Activated gamma-delta T cell treated with anti-CD3 and anti-CD28 coated beads, Interleukin-2, amount 50 U/mL, for 16 hours (primary cell): ENCODE measurements around the gene AP1G2.
"Not testable (repeated sequence)": the region's sequence is repeated elsewhere in the genome, so short reads cannot be mapped to it uniquely, and the experiment has no call there.

Experiments
- DNase-seq: peaks from one replicate; pipeline ENCODE4 v3.0.0-alpha.2; 2020; ENCODE audit warnings: low read depth

AP1G2 gene

GRCh38 chr14:23567186-23568020 is at the start of gene AP1G2:
Gene AP1G2 (minus strand): TSS chr14:23567791. CDS start chr14:23567314, 477 bp downstream.
- DNase-seq, result peak; percentile 74

DNA sequence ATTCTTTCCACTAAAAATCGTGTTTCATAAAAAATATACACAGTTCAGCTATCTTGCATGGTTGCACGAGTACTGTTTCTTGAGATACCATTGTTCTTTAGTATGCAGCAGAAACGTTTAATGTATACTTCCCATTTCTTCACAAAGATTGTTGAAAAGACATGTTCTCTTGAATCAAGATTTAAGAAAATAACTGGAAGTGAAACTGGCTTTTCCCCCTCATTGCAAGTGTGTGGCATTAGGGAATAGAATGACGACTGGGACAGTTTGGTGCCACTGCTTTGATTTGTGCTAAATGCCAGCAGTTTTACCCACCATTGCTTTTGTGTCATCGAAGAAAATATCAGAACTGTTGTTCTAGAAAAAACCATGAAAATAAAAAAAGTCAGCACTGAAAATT is 48.3 kb upstream of the AP1G2 start:
- DNase-seq, result no peak

DNA sequence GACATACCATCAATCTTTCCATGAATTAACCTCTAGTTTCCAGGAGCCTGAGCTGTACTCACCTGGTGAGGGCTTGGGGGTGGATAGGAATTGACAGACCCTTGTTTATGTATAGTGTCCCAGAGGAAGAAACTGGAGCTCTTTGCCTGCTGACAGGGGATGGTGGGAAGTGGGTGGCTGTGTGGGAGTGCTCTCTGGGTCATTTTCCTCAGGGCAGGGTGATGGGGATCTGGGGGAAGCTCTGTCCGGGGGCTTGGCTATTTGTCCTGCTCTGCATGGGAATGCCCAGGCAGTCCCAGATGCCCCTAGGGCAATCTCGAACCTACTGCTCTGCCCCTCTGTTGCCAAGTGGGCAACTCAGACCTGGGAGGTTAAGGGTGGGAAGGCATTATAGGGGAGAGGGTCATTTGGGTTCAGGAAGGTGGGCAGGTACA is 46.8 kb upstream of the AP1G2 start:
- DNase-seq, result no peak

GRCh38 chr14:23613242-23614070 is 45.9 kb upstream of the AP1G2 start:
- no peak for DNase-seq

- DNase-seq, result no peak
Measured at GRCh38 chr14:23612802-23613201, 45.2 kb upstream of the AP1G2 start.

DNA sequence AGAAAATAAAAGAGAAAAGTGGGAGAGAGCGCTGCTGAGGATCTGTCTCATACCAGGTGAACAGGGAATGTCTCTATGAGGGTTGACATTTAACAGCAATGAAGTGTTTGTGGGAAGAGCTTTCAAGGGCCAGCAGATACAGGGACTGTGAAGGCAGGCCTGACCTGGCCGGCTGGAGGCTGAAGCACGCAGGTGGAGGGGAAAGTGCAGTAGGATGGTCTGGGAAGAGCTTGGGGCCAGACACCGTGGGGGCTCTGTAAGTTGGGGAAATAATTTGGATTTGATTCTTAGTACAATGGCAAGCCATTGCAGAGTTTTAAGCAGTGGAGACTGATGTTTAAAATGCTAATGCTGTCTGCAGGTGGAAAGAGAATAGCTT is 44.8 kb upstream of the AP1G2 start:
- no peak for DNase-seq

DNA sequence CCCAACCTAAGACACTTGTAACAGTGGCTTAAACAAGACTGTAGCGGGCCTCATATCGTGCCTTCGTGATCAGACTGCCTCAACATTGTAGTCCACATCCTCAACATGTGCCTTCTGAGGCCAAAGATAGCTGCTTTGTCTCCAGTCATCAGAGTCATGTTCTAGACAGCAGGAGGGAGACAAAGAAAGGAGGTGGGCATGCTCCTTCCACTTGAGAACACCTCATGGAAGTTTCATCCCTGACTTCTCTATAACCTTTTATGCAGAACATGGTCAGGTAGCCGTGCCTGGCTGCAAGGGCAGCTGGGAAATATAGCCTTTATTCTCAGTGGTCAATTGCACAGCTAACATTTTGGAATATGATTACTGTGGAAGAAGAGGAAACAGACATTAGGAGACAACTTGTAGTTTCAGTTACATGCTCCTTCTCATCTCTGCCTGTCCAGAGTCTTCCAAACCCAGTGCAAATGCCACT is 43.3 kb upstream of the AP1G2 start:
- no peak for DNase-seq

- no peak for DNase-seq
Measured at GRCh38 chr14:23610090-23610814, 42.7 kb upstream of the AP1G2 start.

- not testable (repeated sequence) for DNase-seq
Measured at GRCh38 chr14:23609411-23610089, 42.0 kb upstream of the AP1G2 start.

DNA sequence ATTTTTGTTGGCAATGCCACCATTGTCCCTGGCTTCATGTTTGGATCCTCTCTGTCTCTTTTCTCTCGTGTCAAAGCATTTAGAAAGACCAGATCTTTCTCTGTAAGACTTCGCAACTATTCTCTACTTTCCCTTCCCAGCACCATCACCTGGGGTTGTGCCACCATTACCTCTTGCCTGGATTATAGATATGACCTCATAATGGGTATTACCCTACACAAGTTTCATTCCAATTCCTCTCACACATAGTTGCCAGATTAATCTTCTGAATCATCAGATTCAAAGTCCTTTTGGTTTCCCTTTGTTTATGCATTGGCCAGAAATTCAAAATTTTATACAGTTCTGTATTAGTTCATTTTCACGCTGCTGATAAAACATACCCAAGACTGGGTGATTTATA is 41.4 kb upstream of the AP1G2 start:
- no peak for DNase-seq

- no peak for DNase-seq
Measured at GRCh38 chr14:23608454-23608853, 40.9 kb upstream of the AP1G2 start.

- DNase-seq, result no peak
Measured at GRCh38 chr14:23605931-23606585, 38.5 kb upstream of the AP1G2 start.

- no peak for DNase-seq
Measured at GRCh38 chr14:23604675-23605170, 37.1 kb upstream of the AP1G2 start.

GRCh38 chr14:23604148-23604547 is 36.6 kb upstream of the AP1G2 start:
- no peak for DNase-seq

- no peak for DNase-seq
Measured at GRCh38 chr14:23603103-23603502, 35.5 kb upstream of the AP1G2 start.

DNA sequence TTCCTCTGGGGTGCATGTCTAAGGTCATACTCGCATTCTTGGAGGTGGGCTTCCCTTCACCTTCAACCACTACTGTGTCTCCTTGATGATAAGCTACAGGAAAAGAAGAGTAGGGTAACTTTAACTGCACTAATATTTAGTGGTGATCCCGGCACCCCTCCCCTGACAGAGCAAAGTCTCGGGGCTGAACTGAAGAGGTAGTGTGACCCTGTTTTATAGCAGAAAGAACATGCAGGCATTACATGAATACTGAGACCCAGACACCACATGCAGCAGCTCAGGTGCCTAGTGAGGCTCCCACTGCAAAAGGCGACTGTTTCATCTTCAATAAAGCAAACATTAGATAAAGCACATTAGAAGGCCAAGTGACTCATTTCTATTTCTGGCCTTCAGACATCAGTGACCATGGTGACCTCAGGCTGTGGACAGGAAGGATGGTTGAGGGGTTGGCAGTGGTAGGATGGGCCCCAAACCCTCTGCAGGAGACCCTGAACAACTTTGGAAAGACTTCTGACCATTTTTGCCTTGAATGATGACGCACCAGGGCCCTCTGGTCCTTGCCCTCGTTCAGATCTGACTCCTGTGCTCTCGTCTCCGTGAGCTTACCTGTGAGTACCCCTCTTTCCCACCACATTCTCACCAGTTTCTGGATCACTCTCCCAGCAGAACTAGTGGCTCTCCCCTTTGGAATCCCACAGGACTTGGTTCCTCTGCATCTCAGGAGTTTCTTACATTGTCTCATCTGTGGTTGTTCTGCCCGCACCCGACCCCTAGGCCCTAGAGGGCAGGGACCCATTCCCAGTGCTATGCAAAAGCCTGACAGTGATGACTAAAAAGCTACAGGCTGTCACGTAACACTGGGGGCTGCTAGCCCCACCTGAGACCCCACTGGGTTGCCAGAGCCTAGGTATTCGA is 34.8 kb upstream of the AP1G2 start:
- no peak for DNase-seq

DNA sequence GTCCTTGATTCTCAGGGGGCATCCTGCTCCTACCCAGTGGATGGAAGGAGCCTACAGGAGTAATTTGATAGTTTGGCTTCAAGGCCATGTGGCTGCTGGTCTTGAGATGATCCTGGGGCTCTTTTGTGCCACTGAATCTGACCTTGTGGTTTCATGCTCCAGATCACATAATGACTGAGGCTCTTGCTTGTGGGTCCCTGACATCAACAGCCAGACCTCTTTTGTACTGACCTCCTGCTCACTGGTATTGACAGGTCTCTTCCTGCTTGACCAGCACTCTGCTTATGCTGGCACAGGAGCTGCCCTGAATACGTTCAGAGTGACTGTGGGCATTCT is 34.2 kb upstream of the AP1G2 start:
- DNase-seq, result no peak

GRCh38 chr14:23601424-23601823 is 33.8 kb upstream of the AP1G2 start:
- no peak for DNase-seq

GRCh38 chr14:23600806-23601205 is 33.2 kb upstream of the AP1G2 start:
- no peak for DNase-seq

DNA sequence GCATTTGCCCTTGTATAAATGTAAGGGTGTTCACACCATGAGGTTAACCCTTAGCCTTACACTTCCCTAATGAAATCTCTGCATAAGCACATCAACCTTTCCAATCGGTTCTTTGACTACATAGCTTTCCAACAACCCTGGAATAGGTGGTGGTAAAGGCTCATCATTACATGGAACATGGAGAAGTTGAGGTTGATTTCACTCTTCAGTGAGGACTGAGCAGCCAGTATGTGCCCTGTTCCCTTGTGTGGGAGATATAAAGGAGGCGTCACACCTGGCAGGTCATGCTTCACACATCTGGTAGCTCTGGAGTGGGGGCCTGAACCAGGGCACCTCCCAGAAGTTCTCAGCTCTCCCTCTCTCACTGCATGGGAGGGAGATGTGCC is 32.7 kb upstream of the AP1G2 start:
- no peak for DNase-seq
